ENCODE results near the gene RNF166. TPM values are rescaled to one million over a fixed set of nuclear protein-coding genes. Genes with fewer than 3 reads are reported as not detected.

RNF166 gene, protein sequence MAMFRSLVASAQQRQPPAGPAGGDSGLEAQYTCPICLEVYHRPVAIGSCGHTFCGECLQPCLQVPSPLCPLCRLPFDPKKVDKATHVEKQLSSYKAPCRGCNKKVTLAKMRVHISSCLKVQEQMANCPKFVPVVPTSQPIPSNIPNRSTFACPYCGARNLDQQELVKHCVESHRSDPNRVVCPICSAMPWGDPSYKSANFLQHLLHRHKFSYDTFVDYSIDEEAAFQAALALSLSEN
- 11.6 and 12.2 TPM in 2 replicates for total RNA-seq

DNA sequence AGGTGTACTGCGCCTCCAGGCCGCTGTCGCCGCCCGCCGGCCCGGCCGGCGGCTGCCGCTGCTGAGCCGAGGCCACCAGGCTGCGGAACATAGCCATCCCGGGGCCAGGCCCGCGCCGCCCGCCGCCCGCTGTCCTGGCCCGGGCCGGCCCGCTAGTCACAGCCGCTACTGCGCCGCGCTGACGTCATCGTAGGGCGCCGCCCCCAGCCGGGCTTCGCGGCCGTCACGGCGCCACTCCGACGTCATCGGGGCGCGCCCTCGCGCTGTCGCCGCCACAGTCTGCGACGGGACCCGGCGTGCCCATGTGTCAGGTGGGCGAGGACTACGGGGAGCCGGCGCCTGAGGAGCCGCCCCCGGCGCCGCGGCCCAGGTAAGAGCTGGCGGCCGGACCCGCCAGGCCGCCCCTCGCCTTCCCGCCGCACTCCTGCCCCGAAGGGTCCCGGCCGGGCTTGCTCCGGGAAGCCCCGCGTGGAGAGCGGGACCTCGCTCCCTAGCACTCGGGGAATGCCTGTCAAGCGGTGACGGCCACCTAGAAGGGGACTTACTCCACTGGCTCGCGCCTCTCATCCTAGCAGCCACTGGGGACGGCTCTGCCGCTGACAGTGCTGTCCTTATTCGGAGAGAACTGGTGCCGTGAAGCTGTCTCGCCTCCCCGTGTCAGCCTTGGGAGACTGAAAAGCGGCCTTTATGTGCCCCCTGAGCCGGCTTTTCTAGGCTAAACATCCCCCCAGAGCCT, at the start of gene RNF166, which contains the start of gene CTU2:
RNF166 (minus strand) TSS at position 180 of the 736 bp plus-strand sequence; CDS start at position 97, 83 bp downstream.
CTU2 (plus strand) TSS at position 275 of the 736 bp plus-strand sequence; CDS start at position 303, 28 bp downstream.

DNA sequence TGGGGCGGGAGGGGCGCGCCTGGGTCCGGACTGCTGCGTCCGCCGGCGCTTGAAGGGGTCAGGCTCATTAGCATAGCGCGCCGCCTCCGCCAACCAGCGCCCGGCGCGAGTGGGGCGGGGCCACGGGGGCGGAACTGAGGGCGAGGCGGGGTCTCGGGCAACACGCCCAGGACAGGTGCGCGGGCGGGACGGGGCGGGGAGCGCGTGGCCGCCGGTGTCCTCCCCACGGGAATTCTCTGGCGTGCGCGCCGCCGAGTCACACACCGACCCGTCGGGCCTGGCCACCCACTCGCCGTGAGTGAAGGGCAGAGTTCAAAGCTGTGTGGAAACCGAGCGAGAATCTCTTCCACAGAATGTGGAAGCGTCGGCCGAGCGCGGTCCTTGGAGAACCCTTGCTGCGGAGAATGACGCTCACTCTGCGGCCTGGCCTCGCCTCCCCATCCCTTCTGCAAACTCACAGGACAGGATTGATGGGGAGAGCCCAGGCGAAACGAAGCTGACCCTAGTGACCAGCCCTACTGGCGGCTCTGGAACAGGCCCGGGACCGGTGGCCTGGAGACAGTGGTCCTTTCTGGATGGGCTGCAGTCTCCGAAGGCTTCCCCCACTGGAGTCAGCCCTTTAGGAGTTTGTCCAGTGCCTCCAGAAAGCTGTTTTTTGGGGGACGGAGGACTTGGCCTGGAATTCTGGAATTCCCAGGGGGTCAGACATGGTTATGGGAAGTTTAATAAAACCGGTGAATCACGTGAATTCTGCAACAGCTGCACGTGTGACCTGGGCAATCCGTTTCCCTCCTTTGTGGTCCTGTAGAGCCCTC, 19.6 kb downstream of the RNF166 start, which contains the start of gene SNAI3:
SNAI3 (minus strand) TSS at position 69 of the 815 bp plus-strand sequence. CDS start 101 bp downstream, outside the sequence.

DNA sequence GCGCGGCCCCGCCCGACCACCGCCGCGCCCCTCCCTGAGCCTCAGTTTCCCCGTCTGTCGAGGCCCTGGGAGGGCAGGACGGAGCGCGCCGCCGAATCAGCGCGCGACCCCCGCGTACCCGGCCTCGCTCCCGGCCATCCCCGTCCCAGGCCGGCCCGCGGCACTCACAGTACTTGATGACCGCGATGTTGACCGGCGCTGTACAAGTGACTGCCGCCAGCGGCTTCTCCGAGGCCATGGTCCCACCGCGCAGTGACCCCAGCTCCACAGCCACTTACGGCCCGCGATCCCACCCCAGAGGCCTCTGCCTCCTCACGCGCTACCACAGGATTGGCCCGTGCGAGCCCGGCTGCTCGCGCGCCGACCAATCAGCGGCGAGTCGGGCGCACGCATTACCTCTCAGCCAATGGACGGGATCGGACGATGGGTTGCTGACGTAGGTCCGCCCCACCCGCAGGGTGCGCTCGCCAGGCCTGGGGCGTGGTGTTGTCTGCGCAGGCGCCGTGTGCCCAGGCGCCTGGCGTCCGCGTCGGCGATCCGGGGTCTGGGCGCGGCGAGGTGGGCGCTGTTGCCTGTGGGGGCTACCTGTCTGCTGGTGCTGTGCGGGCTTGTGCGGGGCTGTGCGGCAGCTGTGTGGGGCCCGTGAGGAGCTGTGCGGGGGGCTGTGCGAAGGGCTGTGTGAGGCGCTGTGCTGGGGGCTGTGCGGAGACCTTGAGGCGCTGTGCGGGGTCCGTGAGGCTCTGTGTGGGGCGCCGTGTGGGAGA, 43.2 kb downstream of the RNF166 start, which contains the start of gene MVD:
MVD (minus strand) TSS at position 249 of the 764 bp plus-strand sequence; CDS start at position 238, 11 bp downstream.

DNA sequence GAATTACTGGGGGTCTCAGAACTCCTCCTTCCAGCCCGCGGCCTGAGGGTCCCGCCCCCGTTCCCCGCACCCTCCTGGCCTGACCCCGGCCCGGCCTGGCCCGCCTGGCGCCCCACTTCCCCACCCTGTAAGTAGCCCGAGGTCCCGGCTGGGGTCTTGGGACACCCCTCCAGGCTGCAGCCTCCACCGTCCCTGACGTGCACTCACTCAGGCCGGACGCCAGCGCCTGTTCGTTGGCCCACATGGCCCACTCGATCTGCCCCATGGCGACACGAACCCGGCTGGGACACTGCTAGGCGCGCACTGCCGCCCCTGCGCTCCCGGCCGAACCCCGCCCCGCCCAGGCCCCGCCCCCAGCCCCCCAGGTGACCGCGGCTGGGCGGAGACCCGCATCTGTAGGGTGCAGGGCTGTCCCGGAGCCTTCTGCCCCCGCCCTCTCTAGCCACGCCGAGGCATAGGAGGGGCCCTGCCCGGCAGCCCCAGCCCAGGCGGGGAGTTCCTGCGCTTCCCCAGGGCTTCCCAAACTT, 55.4 kb downstream of the RNF166 start, which contains the start of gene CYBA:
CYBA (minus strand) TSS at position 305 of the 527 bp plus-strand sequence; CDS start at position 265, 40 bp downstream.

Other genes with a start within 250 kb of the RNF166 start
- 13.6 and 14.2 TPM in 2 replicates for gene ZC3H18, start 136.0 kb downstream of the RNF166 start, total RNA-seq
- not detected in 2 replicates for gene IL17C, start 67.8 kb downstream of the RNF166 start, total RNA-seq
- 257 and 264 TPM in 2 replicates for gene CYBA, start 55.4 kb downstream of the RNF166 start, total RNA-seq
- gene MVD, start 43.3 kb downstream of the RNF166 start, total RNA-seq: 32.1 and 44.2 TPM in 2 replicates
- not detected in 2 replicates for gene SNAI3, start 19.9 kb downstream of the RNF166 start, total RNA-seq
- gene CTU2, start 95 bp upstream of the RNF166 start, total RNA-seq: 9.9 and 17.8 TPM in 2 replicates
- gene PIEZO1, start 78.8 kb upstream of the RNF166 start, total RNA-seq: 58.3 and 59.5 TPM in 2 replicates
- gene CDT1, start 97.4 kb upstream of the RNF166 start, total RNA-seq: 2.2 and 6.1 TPM in 2 replicates
- 136 and 144 TPM in 2 replicates for gene APRT, start 105.5 kb upstream of the RNF166 start, total RNA-seq
- 18.8 and 25.7 TPM in 2 replicates for gene GALNS, start 150.5 kb upstream of the RNF166 start, total RNA-seq
- gene TRAPPC2L, start 150.7 kb upstream of the RNF166 start, total RNA-seq: 36.3 and 41.2 TPM in 2 replicates
- gene PABPN1L, start 160.3 kb upstream of the RNF166 start, total RNA-seq: not detected in 2 replicates